HG02938 (cell line): ENCODE measurements around the gene PHF21B.

ENCODE experiments used
- ATAC-seq: cut with Tn5 transposase; IDR thresholded peaks from one replicate; pipeline ENCODE4 v1.9.1; 2021; ENCODE audit warnings: mild to moderate bottlenecking, moderate library complexity; ENCODE audit not compliant: unreplicated experiment

The PHF21B gene

GRCh38 chr22:44940130-44940529, 69.7 kb downstream of the PHF21B start:
- ATAC-seq: no peak

DNA sequence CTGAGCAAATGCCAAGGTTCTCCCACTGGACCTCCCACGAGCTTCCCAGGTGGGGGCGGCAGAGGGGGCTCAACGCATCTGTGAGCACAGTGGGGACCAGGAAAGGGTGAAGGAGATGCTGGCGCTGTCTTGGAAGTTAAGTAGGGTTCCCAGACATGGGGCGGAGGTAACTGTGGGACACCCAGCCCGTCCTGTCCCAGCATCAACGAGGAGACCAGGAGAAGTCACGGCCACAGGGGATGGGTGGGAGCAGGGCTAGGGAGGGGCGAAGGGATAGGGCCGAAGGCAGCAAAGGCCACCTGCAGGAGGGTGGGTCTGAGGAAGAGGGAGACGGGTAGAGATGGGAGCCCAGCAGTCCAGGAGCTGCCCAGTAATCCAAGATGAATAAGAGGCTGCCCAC, 70.4 kb downstream of the PHF21B start:
- no peak for ATAC-seq

DNA sequence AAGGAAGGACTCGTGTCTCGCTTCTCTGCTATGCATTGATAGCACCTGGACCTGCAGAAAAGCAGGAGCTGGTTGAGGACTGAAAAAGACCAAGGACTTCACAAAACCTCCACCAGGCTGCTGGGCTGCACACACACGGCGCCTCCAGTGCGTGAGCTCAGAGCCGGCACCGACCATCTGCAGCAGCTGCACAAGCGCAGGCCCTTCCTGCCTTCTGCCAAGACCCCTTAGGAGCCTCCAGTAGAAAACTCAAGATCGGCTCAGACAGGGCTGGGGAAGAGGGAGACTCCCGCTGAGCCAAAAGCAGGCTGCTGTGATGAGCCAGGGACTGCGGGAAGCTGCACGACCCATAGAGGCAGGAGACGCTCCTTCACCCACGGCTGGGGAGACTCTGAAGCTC, 70.9 kb downstream of the PHF21B start:
- no peak for ATAC-seq

- no peak for ATAC-seq
Measured at GRCh38 chr22:44937216-44937615, 72.6 kb downstream of the PHF21B start.

GRCh38 chr22:44936201-44936600, 73.6 kb downstream of the PHF21B start:
- no peak for ATAC-seq

- ATAC-seq: no peak
Measured at GRCh38 chr22:44935724-44936123, 74.1 kb downstream of the PHF21B start.

DNA sequence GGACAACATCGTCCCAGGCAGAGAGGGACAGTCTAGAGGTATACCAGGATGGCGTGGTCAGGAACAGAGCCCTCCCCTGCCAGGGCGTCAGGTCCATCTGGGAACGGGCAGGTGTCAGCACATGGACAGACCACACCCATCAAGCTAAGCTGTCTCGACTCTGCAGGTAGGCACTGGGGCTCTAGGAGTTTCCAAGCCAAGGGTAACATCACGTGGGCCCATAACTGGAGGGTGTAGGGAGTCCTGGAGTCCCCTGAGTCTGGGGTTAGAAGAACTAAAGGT, 75.4 kb downstream of the PHF21B start:
- ATAC-seq: no peak

GRCh38 chr22:44933666-44934453, 75.9 kb downstream of the PHF21B start:
- ATAC-seq: no peak

GRCh38 chr22:44932493-44932892, 77.3 kb downstream of the PHF21B start:
- no peak for ATAC-seq

- ATAC-seq: no peak
Measured at GRCh38 chr22:44931766-44932165, 78.0 kb downstream of the PHF21B start.

- ATAC-seq: no peak
Measured at GRCh38 chr22:44931077-44931540, 78.7 kb downstream of the PHF21B start.

DNA sequence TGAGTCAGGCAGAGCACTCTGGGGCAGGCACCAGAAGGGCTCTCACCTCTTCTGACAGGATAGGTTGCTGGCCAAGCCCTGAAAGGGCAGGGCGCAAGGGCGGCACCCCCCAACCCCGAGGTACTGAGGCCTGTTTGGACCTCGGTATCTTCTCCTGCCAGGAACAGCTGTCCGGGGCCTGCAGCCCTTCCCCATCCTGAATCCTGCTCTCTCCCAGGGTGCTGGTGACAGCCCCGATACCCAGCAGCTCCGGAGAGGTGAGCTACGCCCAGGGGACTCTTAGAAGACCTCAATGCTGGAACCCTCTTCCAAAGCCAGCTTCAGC, 79.1 kb downstream of the PHF21B start:
- ATAC-seq: no peak

- no peak for ATAC-seq
Measured at GRCh38 chr22:44930016-44930710, 79.6 kb downstream of the PHF21B start.

- ATAC-seq: no peak
Measured at GRCh38 chr22:44929359-44930015, 80.3 kb downstream of the PHF21B start.

- ATAC-seq: no peak
Measured at GRCh38 chr22:44928711-44929358, 81.0 kb downstream of the PHF21B start.

DNA sequence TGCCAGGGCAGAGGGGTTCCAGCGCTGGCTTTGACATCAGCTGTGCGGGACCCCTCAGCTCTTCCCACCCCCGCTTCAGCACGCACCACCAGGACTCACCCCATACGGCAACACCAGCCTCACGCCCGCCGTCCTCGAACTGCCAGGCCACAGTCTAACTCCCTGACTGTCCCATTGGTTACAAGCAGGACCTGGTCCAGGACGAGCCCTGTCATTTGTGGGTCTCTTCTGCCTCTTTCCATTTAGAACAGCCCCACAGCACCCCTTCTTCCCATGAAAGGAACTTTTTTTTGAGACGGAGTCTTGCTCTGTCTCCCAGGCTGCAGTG, 81.7 kb downstream of the PHF21B start:
- no peak for ATAC-seq

DNA sequence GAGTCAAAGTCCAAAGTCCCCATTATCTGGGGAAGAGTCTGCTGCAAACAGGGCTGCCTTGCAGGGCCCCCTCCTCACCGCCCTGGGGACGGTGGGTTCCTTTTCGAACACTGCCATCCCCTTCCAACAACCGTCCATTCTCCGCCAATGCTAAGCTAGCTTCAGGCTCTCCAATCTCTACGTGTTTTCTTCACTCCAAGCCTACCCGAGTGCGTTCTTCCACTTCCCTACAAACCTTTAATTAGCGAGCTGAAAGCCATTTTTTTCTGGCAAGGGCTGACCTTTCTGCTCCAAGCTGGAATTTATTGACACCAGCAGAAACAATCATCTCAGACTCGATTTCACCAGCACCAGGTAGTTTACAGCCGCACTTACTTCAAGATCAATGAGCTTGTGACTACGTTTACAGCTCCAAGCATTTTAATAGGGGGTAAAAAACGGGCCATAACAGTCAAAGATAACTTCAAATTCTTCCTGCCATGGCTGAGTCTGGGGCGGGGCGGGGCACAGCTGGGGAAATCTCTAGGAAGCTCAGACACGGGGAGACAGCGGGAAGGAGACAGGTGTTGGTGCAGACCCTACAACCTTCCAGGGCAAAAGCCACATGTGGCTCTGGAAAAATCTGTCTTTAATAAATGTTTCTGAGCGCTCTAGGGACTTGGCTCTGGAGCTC, 82.2 kb downstream of the PHF21B start:
- ATAC-seq: no peak

DNA sequence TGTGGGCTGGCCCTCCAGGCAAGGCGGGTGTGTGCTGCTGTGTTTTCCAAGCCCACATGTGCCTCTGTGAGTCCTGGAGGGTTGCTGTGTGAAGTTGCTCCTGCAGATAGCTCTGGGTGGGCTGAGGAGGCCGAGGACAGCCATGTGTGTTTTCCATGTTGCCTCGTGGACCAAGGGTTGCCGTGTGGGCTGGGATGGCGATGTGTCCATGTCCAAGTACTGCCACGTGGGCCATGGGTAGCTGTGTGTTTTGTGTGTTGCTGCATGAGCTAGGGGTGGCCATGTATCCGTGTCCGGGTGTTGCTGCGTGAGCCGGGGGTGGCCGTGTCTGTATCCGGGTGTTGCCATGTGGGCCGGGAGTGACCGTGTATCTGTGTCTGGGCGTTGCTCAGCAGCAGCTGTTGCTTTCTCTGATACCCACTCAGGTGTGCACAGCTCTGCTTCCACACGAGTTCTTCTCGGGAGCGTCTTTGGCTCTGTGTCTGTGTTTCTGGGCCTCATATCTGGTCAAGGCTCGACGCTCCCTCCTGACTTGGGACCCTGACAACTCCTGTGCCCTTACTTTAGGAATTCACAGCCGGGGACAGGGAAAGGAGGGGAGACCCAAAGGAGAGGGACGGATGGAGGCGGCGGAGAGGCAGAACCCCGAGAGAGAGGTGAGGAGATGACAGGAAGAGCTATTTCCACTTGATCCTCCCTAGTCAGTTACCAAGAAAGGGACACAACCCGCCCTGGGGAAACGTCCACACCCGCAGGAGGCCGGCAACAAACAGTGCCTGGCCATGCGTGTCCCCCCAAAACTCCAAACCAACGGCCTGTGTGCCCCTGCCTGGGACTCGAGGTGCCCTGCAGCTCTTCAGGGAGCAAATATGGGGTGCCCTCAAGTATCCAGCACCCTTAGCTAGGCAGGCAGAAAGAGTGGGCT, 83.1 kb downstream of the PHF21B start:
- no peak for ATAC-seq

GRCh38 chr22:44926124-44926475, 83.7 kb downstream of the PHF21B start:
- no peak for ATAC-seq

- no peak for ATAC-seq
Measured at GRCh38 chr22:44925465-44926123, 84.2 kb downstream of the PHF21B start.
